CD4-positive, alpha-beta T cell (primary cell): ENCODE results near the gene LDHD. TPM values are rescaled to one million over a fixed set of nuclear protein-coding genes. Genes with fewer than 3 reads are reported as not detected.

Experiments used
- ATAC-seq: fragments of 200-7000 bp; cut with Tn5 transposase; one replicate; pipeline ENCODE4 v1.10.0; 2022; ENCODE audit warnings: mild to moderate bottlenecking; ENCODE audit not compliant: poor library complexity
- CTCF ChIA-PET: fragments of 350-600 bp; sonication (Branson Sonifier 250); formaldehyde crosslinking; loops from one replicate; lab custom pipeline; 2021; ENCODE audit warnings: antibody characterized with exemption, inconsistent platforms; lab: Charles Lee
- POLR2A ChIA-PET: fragments of 350-600 bp; sonication (Branson Sonifier 250); formaldehyde crosslinking; loops from one replicate; lab custom pipeline; 2021; ENCODE audit warnings: antibody characterized with exemption, inconsistent platforms; lab: Charles Lee
- DNase-seq, 14 experiments: peaks; one replicate each; pipeline ENCODE4 v3.0.0-alpha.2; 2013 to 2020; ENCODE audit warnings: mixed read lengths in 2 of 14
- H3K27ac ChIP-seq, 2 donors: one replicate each; pipeline versions ENCODE4 v1.5.1 to v1.7.0; 2013; ENCODE audit warnings: low read length in 2 of 2, low read depth in 1 of 2, mild to moderate bottlenecking in 1 of 2
- H3K27me3 ChIP-seq, 2 experiments: 1 replicate in 1 of 2; 2 replicates in 1 of 2; pipeline versions ENCODE4 v1.6.1 to v1.7.0; 2013; ENCODE audit warnings: low read length in 2 of 2, control low read depth in 1 of 2, mild to moderate bottlenecking in 1 of 2, moderate library complexity in 1 of 2; ENCODE audit not compliant: insufficient read depth in 2 of 2, control insufficient read depth in 1 of 2
- H3K36me3 ChIP-seq: one replicate; pipeline ENCODE4 v1.6.1; 2013; ENCODE audit warnings: low read length, control low read depth; ENCODE audit not compliant: insufficient read depth
- H3K4me1 ChIP-seq: one replicate; pipeline ENCODE4 v1.6.1; 2013; ENCODE audit warnings: low read length, control low read depth; ENCODE audit not compliant: insufficient read depth
- H3K4me3 ChIP-seq: one replicate; pipeline ENCODE4 v1.5.1; 2013; ENCODE audit warnings: mild to moderate bottlenecking, low read length, moderate library complexity
- H3K9me3 ChIP-seq, 2 experiments: 1 replicate in 1 of 2; 2 replicates in 1 of 2; pipeline versions ENCODE4 v1.6.1 to v1.7.0; 2013; ENCODE audit warnings: low read length in 2 of 2, mild to moderate bottlenecking in 2 of 2, control low read depth in 1 of 2, moderate library complexity in 1 of 2; ENCODE audit not compliant: control insufficient read depth in 1 of 2, insufficient read depth in 1 of 2
- H3K27ac Mint-ChIP-seq: one replicate; pipeline ENCODE4 v1.8.0; 2020; ENCODE audit warnings: mixed read lengths
- H3K27me3 Mint-ChIP-seq: one replicate; pipeline ENCODE4 v1.8.0; 2021; ENCODE audit warnings: mixed read lengths
- H3K36me3 Mint-ChIP-seq: one replicate; pipeline ENCODE4 v1.8.0; 2021; ENCODE audit warnings: low read depth, mixed read lengths
- H3K4me1 Mint-ChIP-seq: one replicate; pipeline ENCODE4 v1.8.0; 2021; ENCODE audit warnings: low read depth, mixed read lengths
- H3K4me3 Mint-ChIP-seq: one replicate; pipeline ENCODE4 v1.8.0; 2020; ENCODE audit warnings: mild to moderate bottlenecking, mixed read lengths
- H3K9me3 Mint-ChIP-seq: one replicate; pipeline ENCODE4 v1.8.0; 2020; ENCODE audit warnings: mixed read lengths
- intact Hi-C, 2 experiments: fragments of 100-400 bp; cut with DNase I in 1 of 2; cut with micrococcal nuclease in 1 of 2; formaldehyde crosslinking; loops; one replicate each; pipeline versions ENCODE4 v1.15.1 to v1.9.0; 2023 to 2025; cut with DNase I, micrococcal nuclease
- total RNA-seq, 174 experiments: library from RNA in 2 of 174; stranded (reverse) in 2 of 174; gene quantifications; one replicate each; pipeline ENCODE4 v1.2.3 and lab custom pipeline; 2021 to 2026
- TF ChIP-seq, protein P1 (sequence below): fragments of 200-600 bp; IDR thresholded peaks from one replicate; pipeline ENCODE4 v1.8.0; 2022; ENCODE audit warnings: antibody characterized with exemption, mild to moderate bottlenecking

Gene LDHD
- total RNA-seq, 2 experiments from 2014 or later = not detected

DNA sequence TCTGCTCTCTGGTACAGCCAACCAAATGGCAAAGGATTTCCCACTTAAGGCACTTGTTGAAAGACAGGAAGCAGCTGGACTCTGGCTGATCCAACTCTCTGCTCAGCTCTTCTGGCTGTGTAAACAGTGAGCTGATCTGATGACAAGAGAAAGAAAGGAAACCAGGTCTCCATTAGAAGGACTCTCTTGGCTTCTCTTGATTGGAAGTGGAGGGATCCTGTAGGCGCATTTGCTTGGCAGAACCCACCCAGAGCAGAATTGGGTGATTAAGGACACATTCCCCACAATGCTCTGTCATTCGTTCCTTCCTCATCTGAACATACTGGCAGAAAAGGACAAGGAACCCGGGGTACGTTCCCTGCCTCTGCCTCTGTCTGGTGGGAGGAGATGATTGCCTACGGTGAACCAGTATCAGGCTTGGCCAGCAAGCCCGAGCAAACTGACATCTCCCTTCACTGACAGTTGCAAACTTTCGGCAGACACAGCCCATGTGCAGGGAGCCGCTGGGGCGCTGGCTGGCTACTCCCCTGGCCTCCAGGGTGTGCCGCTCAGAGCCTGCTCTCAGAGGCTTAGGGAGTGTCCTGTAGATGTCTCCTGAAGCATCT lies 29.1 kb downstream of the LDHD start:
- POLR2A ChIA-PET = interaction anchor here (1.0 kb wide), 1 partner anchor 23 kb away, joined by 3 read pairs; no protein-coding TSS in a partner anchor
- TF ChIP-seq, protein P1, sequence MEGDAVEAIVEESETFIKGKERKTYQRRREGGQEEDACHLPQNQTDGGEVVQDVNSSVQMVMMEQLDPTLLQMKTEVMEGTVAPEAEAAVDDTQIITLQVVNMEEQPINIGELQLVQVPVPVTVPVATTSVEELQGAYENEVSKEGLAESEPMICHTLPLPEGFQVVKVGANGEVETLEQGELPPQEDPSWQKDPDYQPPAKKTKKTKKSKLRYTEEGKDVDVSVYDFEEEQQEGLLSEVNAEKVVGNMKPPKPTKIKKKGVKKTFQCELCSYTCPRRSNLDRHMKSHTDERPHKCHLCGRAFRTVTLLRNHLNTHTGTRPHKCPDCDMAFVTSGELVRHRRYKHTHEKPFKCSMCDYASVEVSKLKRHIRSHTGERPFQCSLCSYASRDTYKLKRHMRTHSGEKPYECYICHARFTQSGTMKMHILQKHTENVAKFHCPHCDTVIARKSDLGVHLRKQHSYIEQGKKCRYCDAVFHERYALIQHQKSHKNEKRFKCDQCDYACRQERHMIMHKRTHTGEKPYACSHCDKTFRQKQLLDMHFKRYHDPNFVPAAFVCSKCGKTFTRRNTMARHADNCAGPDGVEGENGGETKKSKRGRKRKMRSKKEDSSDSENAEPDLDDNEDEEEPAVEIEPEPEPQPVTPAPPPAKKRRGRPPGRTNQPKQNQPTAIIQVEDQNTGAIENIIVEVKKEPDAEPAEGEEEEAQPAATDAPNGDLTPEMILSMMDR = no peak
- Mint-ChIP-seq H3K27me3 (no peaks in the 10 kb centered on the region), H3K27ac (no peak overlapping the region), H3K4me1 (peaks cover 15% of the 10 kb centered on the region), H3K4me3 (no peak overlapping the region), H3K9me3 (no peaks in the 10 kb centered on the region), H3K36me3 (no peaks in the 10 kb centered on the region)
- no peak overlapping the region for H3K27ac ChIP-seq
- CTCF ChIA-PET = no interaction called here
- no peaks in the 10 kb centered on the region for H3K27me3 ChIP-seq
- intact Hi-C loops = no loop called here
- no peak for ATAC-seq
- H3K4me1 ChIP-seq = no peaks in the 10 kb centered on the region
- no peak for DNase-seq
- H3K36me3 ChIP-seq = no peaks in the 10 kb centered on the region
- no peak overlapping the region for H3K4me3 ChIP-seq
- H3K9me3 ChIP-seq = no peaks in the 10 kb centered on the region

DNA sequence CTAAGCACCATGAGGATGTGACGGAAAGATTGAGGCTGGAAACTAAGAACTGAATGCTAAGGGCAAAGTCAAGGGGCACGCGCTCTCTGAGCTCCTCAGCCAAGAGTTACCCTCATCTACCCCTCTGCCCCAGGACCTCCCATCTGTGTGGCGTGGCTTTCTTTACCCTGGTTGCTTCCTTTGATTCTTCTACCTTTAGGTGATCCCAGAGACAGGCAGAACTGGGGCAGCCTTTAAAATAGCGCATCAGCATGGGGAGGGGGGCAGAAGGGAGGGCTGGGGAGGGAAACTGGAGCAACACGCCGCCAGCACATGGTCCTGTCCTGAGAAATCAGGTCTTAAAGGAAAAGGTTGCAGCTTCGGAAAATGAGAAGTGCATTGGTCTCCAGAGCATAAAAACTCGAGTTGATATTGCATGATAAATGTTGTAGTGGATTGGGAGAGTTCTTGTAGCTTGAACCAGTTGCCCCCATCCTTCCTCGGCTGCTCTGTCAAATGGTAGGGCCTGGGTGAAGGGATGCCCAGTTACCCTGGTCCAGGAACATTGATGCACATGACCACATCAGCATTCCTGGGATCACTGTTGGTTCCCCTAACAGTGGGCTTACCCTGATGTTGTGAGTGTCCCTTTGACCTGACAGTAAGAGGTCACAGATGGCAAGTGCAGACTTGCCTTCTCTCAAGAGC lies 29.7 kb downstream of the LDHD start:
- H3K9me3 ChIP-seq = no peaks in the 10 kb centered on the region

DNA sequence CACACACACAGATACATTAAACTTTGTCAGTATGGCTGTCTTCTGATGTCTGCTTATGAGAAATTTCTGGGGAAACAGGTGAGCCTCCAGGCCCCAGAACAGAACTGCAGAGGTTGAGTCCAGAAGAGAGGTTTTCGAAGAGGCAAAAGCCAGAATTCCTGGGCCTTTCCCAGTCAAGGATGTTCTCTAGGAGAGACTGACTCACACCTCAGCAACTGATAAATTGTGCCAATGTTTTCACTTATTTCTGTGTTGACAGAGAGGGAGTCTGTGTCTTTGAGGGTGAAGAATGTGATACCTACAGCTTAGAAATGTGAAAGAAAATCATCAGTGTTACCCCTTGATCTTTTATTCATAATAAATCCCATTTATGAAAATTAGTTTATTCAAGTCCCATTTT lies 30.3 kb downstream of the LDHD start:
- no peaks in the 10 kb centered on the region for H3K27me3 Mint-ChIP-seq
- CTCF ChIA-PET = no interaction called here
- intact Hi-C loops = no loop called here
- no peak overlapping the region for H3K4me3 Mint-ChIP-seq
- Histone ChIP-seq H3K4me3 (no peak overlapping the region), H3K36me3 (no peaks in the 10 kb centered on the region), H3K27ac (no peak overlapping the region), H3K27me3 (no peaks in the 10 kb centered on the region), H3K9me3 (no peaks in the 10 kb centered on the region), H3K4me1 (no peaks in the 10 kb centered on the region)
- no peak for DNase-seq
- no peak for ATAC-seq
- peaks cover 15% of the 10 kb centered on the region for H3K4me1 Mint-ChIP-seq
- no peaks in the 10 kb centered on the region for H3K36me3 Mint-ChIP-seq
- POLR2A ChIA-PET = no interaction called here
- no peaks in the 10 kb centered on the region for H3K9me3 Mint-ChIP-seq
- H3K27ac Mint-ChIP-seq = no peak overlapping the region
- TF ChIP-seq, protein P1 = no peak

More for the DNA sequence above, 29.7 kb downstream of the LDHD start:
- Mint-ChIP-seq H3K9me3 (no peaks in the 10 kb centered on the region), H3K36me3 (no peaks in the 10 kb centered on the region), H3K27ac (no peak overlapping the region), H3K27me3 (no peaks in the 10 kb centered on the region), H3K4me3 (no peak overlapping the region), H3K4me1 (peaks cover 15% of the 10 kb centered on the region)
- Histone ChIP-seq H3K36me3 (no peaks in the 10 kb centered on the region), H3K4me3 (no peak overlapping the region), H3K27me3 (no peaks in the 10 kb centered on the region), H3K27ac (no peak overlapping the region), H3K4me1 (no peaks in the 10 kb centered on the region)
- intact Hi-C loops = no loop called here
- TF ChIP-seq, protein P1 = no peak
- POLR2A ChIA-PET = no interaction called here
- ATAC-seq = no peak
- CTCF ChIA-PET = no interaction called here
- DNase-seq = no peak
